GM12878 (cell line): Measurements from ENCODE around the gene CD1D. TPM values are rescaled to one million over a fixed set of nuclear protein-coding genes. Genes with fewer than 3 reads are reported as not detected.

Source experiments
- ATAC-seq: fragments of 200-7000 bp; cut with Tn5 transposase; 3 replicates; pipeline ENCODE4 v1.9.1; 2020; ENCODE audit warnings: mild to moderate bottlenecking, moderate library complexity
- BruUV-seq: library from RNA; stranded (reverse); fragments of 400-500 nt; replicated peaks from 2 replicates; lab custom pipeline; 2021; lab: Mats Ljungman, UMichigan
- CTCF ChIA-PET: fragments of 300-600 bp; sonication (Branson Sonifier 250); formaldehyde crosslinking; extraction: SDS; loops from one replicate; lab custom pipeline; 2021; ENCODE audit warnings: inconsistent platforms; lab: Yijun Ruan, JAX
- POLR2A ChIA-PET: fragments of 350-600 bp; formaldehyde crosslinking; extraction: SDS; loops from one replicate; lab custom pipeline; 2021; ENCODE audit warnings: inconsistent platforms; lab: Charles Lee
- RAD21 ChIA-PET: fragments of 300-600 bp; sonication (Branson Sonifier 250); formaldehyde crosslinking; loops from one replicate; lab custom pipeline; 2023; ENCODE audit warnings: antibody characterized with exemption; ENCODE audit not compliant: unreplicated experiment; lab: Charles Lee
- SMC1A ChIA-PET: fragments of 300-600 bp; sonication (Branson Sonifier 250); formaldehyde crosslinking; loops from one replicate; lab custom pipeline; 2023; ENCODE audit not compliant: unreplicated experiment, uncharacterized antibody; lab: Charles Lee
- DNase-seq: peaks from one replicate; pipeline ENCODE4 v3.0.0-alpha.2; 2011; ENCODE audit warnings: low read depth, low spot score
- FAIRE-seq: peaks from 3 replicates; lab custom pipeline; 2011; peaks lifted over from hg19 to GRCh38; lab: Jason Lieb, UNC
- H2AFZ ChIP-seq: 2 replicates; pipeline ENCODE4 v1.6.0; 2011; ENCODE audit warnings: low read depth, low read length, control low read depth; ENCODE audit not compliant: control insufficient read depth
- H3K27ac ChIP-seq: 2 replicates; pipeline ENCODE4 v1.5.1; 2011; ENCODE audit warnings: control low read depth; ENCODE audit not compliant: control insufficient read depth, insufficient read depth
- H3K27me3 ChIP-seq, 2 experiments: replicated peaks in 1 of 2; 2 replicates each; pipeline versions ENCODE4 v1.6.0 to v1.6.1; 2011; ENCODE audit warnings: low read length in 1 of 2; ENCODE audit not compliant: control insufficient read depth in 2 of 2, insufficient read depth in 2 of 2
- H3K36me3 ChIP-seq, 2 experiments: 2 replicates each; pipeline ENCODE4 v1.5.1; 2011; ENCODE audit warnings: low read length in 1 of 2; ENCODE audit not compliant: control insufficient read depth in 2 of 2, insufficient read depth in 2 of 2
- H3K4me1 ChIP-seq: 2 replicates; pipeline ENCODE4 v1.6.1; 2011; ENCODE audit warnings: mild to moderate bottlenecking, low read length, moderate library complexity, mixed read lengths; ENCODE audit not compliant: control insufficient read depth, insufficient read depth
- H3K4me2 ChIP-seq: 2 replicates; pipeline ENCODE4 v1.6.0; 2011; ENCODE audit warnings: control low read depth; ENCODE audit not compliant: control insufficient read depth, insufficient read depth
- H3K4me3 ChIP-seq: fragments of 200-600 bp; sonication (generic); 2 replicates; pipeline ENCODE4 v1.5.1; 2016
- H3K79me2 ChIP-seq: 2 replicates; pipeline ENCODE4 v1.6.0; 2011; ENCODE audit warnings: low read length; ENCODE audit not compliant: control insufficient read depth, insufficient read depth
- H3K9ac ChIP-seq: 2 replicates; pipeline ENCODE4 v1.8.0; 2011; ENCODE audit warnings: low read length, control low read depth, mixed read lengths; ENCODE audit not compliant: control insufficient read depth, insufficient read depth
- H3K9me3 ChIP-seq: replicated peaks from 3 replicates; pipeline ENCODE4 v1.5.1; 2011; ENCODE audit warnings: mild to moderate bottlenecking, low read length; ENCODE audit not compliant: control insufficient read depth, insufficient read depth
- H4K20me1 ChIP-seq: 2 replicates; pipeline ENCODE4 v1.6.0; 2011; ENCODE audit not compliant: control insufficient read depth, insufficient read depth
- BCL11A ChIP-seq: IDR thresholded peaks from 2 replicates; pipeline ENCODE4 v1.6.1; 2011; ENCODE audit warnings: low read depth, low read length
- EED ChIP-seq: sonication (generic); IDR thresholded peaks from 2 replicates; pipeline ENCODE4 v1.6.1; 2016; ENCODE audit warnings: antibody characterized with exemption, low read depth
- GATAD2B ChIP-seq: fragments of 450-650 bp; conservative IDR thresholded peaks from 2 replicates; pipeline ENCODE4 v1.6.1; 2017; ENCODE audit warnings: low read depth, mild to moderate bottlenecking, moderate library complexity
- LARP7 ChIP-seq: fragments of 450-650 bp; IDR thresholded peaks from 2 replicates; pipeline ENCODE4 v1.6.1; 2017; ENCODE audit warnings: mild to moderate bottlenecking
- MYC ChIP-seq: IDR thresholded peaks from 2 replicates; pipeline ENCODE4 v1.6.1; 2011; ENCODE audit warnings: mild to moderate bottlenecking, low read length, moderate library complexity, inconsistent platforms; ENCODE audit not compliant: insufficient read depth, insufficient replicate concordance, insufficient read length, severe bottlenecking
- NFYB ChIP-seq: IDR thresholded peaks from 2 replicates; pipeline ENCODE4 v1.6.1; 2011; ENCODE audit warnings: low read depth, mild to moderate bottlenecking, low read length, improper control_type of control experiment, moderate library complexity; ENCODE audit not compliant: insufficient read depth
- NR2C1 ChIP-seq: fragments of 450-650 bp; IDR thresholded peaks from 2 replicates; pipeline ENCODE4 v1.6.1; 2017; ENCODE audit warnings: antibody characterized with exemption, mild to moderate bottlenecking, moderate library complexity
- SMAD1 ChIP-seq: fragments of 450-650 bp; IDR thresholded peaks from 2 replicates; pipeline ENCODE4 v1.6.1; 2018; ENCODE audit warnings: mild to moderate bottlenecking, low read depth; ENCODE audit not compliant: partially characterized antibody
- SMARCA5 ChIP-seq: fragments of 450-650 bp; IDR thresholded peaks from 2 replicates; pipeline ENCODE4 v1.6.1; 2017; ENCODE audit warnings: mild to moderate bottlenecking
- SRF ChIP-seq, 2 experiments: IDR thresholded peaks; 2 replicates each; pipeline ENCODE4 v1.6.1; 2011; ENCODE audit warnings: low read depth in 2 of 2, low read length in 2 of 2, mild to moderate bottlenecking in 1 of 2, moderate library complexity in 1 of 2
- TCF3 ChIP-seq: IDR thresholded peaks from 2 replicates; pipeline ENCODE4 v1.6.1; 2012; ENCODE audit warnings: low read depth, mild to moderate bottlenecking, low read length, borderline replicate concordance; ENCODE audit not compliant: insufficient read depth
- YY1 ChIP-seq: IDR thresholded peaks from 2 replicates; pipeline ENCODE4 v1.6.1; 2011; ENCODE audit warnings: low read depth, mild to moderate bottlenecking, low read length
- WGBS: methylation state at CpG from one replicate; pipeline ENCODE4 v1.1.6; 2016; ENCODE audit warnings: low lambda C conversion rate; ENCODE audit not compliant: insufficient replicate concordance, insufficient coverage; ENCODE audit errors: missing lambda C conversion rate; 5-methylcytosine and 5-hydroxymethylcytosine counted together
- in situ Hi-C: fragments of 300-500 bp; cut with MboI; formaldehyde crosslinking; loops from 9 replicates; pipeline ENCODE4 v1.14.3; 2018; ENCODE audit warnings: mixed read lengths
- intact Hi-C: fragments of 100-400 bp; cut with micrococcal nuclease; formaldehyde crosslinking; loops from one replicate; pipeline ENCODE4 v1.14.2; 2022; ENCODE audit not compliant: unreplicated experiment
- polyA plus RNA-seq, 11 experiments: library from polyadenylated mRNA; depleted of rRNA in 4 of 11; unstranded in 6 of 11; stranded (reverse) in 5 of 11; fragments of >200 nt; fragmentation: Nextera tagmentation in 4 of 11; fragmentation: Illumina TruSeq in 1 of 11; extraction: Ambion mirVana in 4 of 11; extraction: Trizol in 1 of 11; gene quantifications; 1 replicate in 1 of 11; 2 replicates in 10 of 11; pipeline versions ENCODE4 v1.2.1 to v1.2.3, GENCODE V29; 2011 to 2016; ENCODE audit warnings: inconsistent platforms in 2 of 11, missing spikeins in 2 of 11, low read depth in 1 of 11
- total RNA-seq, 4 experiments: library from RNA; depleted of rRNA in 3 of 4; stranded (reverse); fragments of >200 nt in 3 of 4; fragmentation: Illumina TruSeq in 1 of 4; extraction: Trizol in 1 of 4; gene quantifications; 2 replicates each; pipeline versions ENCODE4 v1.2.1 to v1.2.3, GENCODE V29; 2013 to 2021
- TF ChIP-seq, protein P1 (sequence below): IDR thresholded peaks from 2 replicates; pipeline ENCODE4 v1.6.1; 2012; ENCODE audit warnings: low read length, inconsistent platforms
- TF ChIP-seq, protein P2 (sequence below): fragments of 450-650 bp; IDR thresholded peaks from 2 replicates; pipeline ENCODE4 v1.6.1; 2014; ENCODE audit warnings: mild to moderate bottlenecking
- TF ChIP-seq, protein P3 (sequence below): fragments of 450-650 bp; formaldehyde crosslinking; IDR thresholded peaks from 2 replicates; pipeline ENCODE4 v1.4.0; 2022; ENCODE audit warnings: mild to moderate bottlenecking, moderate library complexity

CD1D gene
- total and polyA plus RNA-seq, 10 of the 15 experiments (the other 5 are each of a cell fraction or from before 2014, with no cell fraction given), result 0.21 to 1.4 (median 0.73) TPM; not detected in 2

DNA sequence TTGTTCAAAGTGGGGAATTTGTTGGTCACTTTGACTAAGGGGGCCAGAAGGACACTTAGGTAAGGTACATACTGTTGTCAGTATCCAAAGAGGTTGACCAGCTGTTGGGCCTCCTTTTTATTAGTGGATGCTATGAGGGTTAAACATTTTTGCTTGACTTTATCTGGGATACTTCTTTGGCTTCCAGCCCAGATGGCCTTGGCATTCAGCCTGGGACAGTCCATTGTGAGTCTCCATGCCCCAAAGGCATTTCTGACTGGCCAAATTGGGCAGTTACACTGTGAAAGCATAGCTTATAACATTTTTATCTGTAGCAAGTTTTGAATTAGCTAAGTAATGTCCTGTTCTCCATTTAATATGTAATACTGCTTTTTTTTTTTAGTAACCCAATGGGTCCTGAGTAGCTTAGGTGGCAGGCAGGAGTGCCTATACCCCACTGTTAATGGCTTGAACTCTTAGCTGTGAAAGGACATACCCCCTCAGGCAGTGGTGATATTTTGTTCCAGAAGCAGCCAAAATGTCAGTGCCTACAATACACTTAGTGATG, 35.4 kb upstream of the CD1D start (continued):
- TF ChIP-seq, protein P1, sequence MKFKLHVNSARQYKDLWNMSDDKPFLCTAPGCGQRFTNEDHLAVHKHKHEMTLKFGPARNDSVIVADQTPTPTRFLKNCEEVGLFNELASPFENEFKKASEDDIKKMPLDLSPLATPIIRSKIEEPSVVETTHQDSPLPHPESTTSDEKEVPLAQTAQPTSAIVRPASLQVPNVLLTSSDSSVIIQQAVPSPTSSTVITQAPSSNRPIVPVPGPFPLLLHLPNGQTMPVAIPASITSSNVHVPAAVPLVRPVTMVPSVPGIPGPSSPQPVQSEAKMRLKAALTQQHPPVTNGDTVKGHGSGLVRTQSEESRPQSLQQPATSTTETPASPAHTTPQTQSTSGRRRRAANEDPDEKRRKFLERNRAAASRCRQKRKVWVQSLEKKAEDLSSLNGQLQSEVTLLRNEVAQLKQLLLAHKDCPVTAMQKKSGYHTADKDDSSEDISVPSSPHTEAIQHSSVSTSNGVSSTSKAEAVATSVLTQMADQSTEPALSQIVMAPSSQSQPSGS, result no peak
- TF ChIP-seq SRF (IDR thresholded peaks at IDR 0.05; ENCODE audit: low read depth in 2 of 2, low read length in 2 of 2), result no peak
- TF ChIP-seq, protein P2, sequence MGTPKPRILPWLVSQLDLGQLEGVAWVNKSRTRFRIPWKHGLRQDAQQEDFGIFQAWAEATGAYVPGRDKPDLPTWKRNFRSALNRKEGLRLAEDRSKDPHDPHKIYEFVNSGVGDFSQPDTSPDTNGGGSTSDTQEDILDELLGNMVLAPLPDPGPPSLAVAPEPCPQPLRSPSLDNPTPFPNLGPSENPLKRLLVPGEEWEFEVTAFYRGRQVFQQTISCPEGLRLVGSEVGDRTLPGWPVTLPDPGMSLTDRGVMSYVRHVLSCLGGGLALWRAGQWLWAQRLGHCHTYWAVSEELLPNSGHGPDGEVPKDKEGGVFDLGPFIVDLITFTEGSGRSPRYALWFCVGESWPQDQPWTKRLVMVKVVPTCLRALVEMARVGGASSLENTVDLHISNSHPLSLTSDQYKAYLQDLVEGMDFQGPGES, result no peak
- TF ChIP-seq LARP7, result no peak
- no peak for TF ChIP-seq MYC
- TF ChIP-seq SMARCA5, result no peak
- TF ChIP-seq NFYB, result no peak
- TF ChIP-seq NR2C1, result no peak
- TF ChIP-seq BCL11A, result no peak
- no peak for TF ChIP-seq GATAD2B

DNA sequence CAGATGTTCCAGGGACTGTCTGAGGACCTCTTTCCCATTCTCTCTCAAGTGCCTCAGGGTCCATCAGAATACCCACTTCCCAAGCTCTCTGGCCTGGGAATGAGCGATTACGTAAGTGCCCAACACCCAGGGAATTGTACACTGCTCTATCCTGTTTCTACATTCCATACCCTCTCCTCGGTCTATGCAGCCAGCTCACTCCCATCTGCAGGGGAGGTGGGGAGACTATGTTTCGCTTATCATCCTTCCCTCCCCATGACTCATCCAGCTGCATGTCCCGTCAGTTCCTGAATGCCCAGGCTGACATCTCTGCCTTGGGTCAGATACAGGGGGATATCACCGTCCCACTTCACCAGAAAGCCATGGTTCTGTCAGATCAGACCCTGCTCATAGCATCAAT, 34.5 kb upstream of the CD1D start:
- WGBS, result 38% methylated on average over 6 of the region's 6 CpGs
- intact Hi-C loops, result no loop called here
- in situ Hi-C loops, result no loop called here
- Histone ChIP-seq H3K27me3 (no peaks in the 10 kb centered on the region), H3K27ac (no peak overlapping the region), H3K9ac (no peak overlapping the region), H3K36me3 (no peaks in the 10 kb centered on the region), H2AFZ (no peak overlapping the region), H3K4me1 (peaks cover 5% of the 10 kb centered on the region; the same call in 1 of the 2 replicates), H3K4me2 (no peak overlapping the region), H3K79me2 (no peaks in the 10 kb centered on the region), H4K20me1 (no peaks in the 10 kb centered on the region), H3K4me3 (no peak overlapping the region), H3K9me3 (no peaks in the 10 kb centered on the region; the same call in 2 of the 3 replicates)
- DNase-seq, result no peak
- RAD21 ChIA-PET, result no interaction called here
- BruUV-seq, result no TSS peak
- SMC1A ChIA-PET, result no interaction called here
- CTCF ChIA-PET, result no interaction called here
- ATAC-seq, result no peak
- POLR2A ChIA-PET, result no interaction called here
- FAIRE-seq, result no peak
- TF ChIP-seq, protein P3, sequence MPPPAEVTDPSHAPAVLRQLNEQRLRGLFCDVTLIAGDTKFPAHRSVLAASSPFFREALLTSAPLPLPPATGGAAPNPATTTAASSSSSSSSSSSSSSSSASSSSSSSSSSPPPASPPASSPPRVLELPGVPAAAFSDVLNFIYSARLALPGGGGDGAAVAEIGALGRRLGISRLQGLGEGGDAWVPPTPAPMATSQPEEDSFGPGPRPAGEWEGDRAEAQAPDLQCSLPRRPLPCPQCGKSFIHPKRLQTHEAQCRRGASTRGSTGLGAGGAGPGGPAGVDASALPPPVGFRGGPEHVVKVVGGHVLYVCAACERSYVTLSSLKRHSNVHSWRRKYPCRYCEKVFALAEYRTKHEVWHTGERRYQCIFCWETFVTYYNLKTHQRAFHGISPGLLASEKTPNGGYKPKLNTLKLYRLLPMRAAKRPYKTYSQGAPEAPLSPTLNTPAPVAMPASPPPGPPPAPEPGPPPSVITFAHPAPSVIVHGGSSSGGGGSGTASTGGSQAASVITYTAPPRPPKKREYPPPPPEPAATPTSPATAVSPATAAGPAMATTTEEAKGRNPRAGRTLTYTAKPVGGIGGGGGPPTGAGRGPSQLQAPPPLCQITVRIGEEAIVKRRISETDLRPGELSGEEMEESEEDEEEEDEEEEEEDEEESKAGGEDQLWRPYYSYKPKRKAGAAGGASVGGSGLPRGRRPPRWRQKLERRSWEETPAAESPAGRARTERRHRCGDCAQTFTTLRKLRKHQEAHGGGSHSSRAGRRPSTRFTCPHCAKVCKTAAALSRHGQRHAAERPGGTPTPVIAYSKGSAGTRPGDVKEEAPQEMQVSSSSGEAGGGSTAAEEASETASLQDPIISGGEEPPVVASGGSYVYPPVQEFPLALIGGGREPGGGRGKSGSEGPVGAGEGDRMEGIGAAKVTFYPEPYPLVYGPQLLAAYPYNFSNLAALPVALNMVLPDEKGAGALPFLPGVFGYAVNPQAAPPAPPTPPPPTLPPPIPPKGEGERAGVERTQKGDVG (CRISPR knock-in tag), result no peak
- no peak for TF ChIP-seq EED
- no peak for TF ChIP-seq TCF3
- TF ChIP-seq YY1, result no peak
- no peak for TF ChIP-seq SMAD1
